Renal pelvis (tissue), 12 donors: ENCODE results near the gene MATK. TPM values are rescaled to one million over a fixed set of nuclear protein-coding genes. Genes with fewer than 3 reads are reported as not detected.

Experiments
- DNase-seq: peaks from one replicate; pipeline ENCODE4 v3.0.0-alpha.2; 2013
- long read RNA-seq, 16 experiments: transcript quantifications; one replicate each; lab custom pipeline, GENCODE V29; 2026
- polyA plus RNA-seq, 3 donors: library from polyadenylated mRNA; unstranded; fragments of 120-200 nt; gene quantifications; one replicate each; pipeline ENCODE4 v1.2.1, GENCODE V29; 2013; ENCODE audit not compliant: insufficient read length in 3 of 3

Gene MATK, protein sequence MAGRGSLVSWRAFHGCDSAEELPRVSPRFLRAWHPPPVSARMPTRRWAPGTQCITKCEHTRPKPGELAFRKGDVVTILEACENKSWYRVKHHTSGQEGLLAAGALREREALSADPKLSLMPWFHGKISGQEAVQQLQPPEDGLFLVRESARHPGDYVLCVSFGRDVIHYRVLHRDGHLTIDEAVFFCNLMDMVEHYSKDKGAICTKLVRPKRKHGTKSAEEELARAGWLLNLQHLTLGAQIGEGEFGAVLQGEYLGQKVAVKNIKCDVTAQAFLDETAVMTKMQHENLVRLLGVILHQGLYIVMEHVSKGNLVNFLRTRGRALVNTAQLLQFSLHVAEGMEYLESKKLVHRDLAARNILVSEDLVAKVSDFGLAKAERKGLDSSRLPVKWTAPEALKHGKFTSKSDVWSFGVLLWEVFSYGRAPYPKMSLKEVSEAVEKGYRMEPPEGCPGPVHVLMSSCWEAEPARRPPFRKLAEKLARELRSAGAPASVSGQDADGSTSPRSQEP
- 1 to 10 TPM; 1.6 to 2.4 (median 2.0) TPM for polyA plus RNA-seq
- long read RNA-seq, donor 1: 0 reads
- long read RNA-seq, donor 2: 0 reads
- long read RNA-seq, donor 3: 0 reads
- long read RNA-seq, donor 4, partial matches to known transcripts: 0 of 1 reads
- long read RNA-seq, donor 4, other reads (novel, unspliced or antisense): 0 of 1 reads
- long read RNA-seq, donor 5: 0 reads
- long read RNA-seq, donor 6: 0 reads
- long read RNA-seq, donor 7: 0 reads
- long read RNA-seq, donor 8, partial matches to known transcripts: 0 of 1 reads
- long read RNA-seq, donor 8, other reads (novel, unspliced or antisense): 0 of 1 reads
- long read RNA-seq, donor 9: 0 reads
- long read RNA-seq, donor 10: 0 reads
- long read RNA-seq, donor 11: 0 reads
- long read RNA-seq, donor 12: 0 reads
- long read RNA-seq, donor 13: 0 reads
- long read RNA-seq, donor 14: 0 reads
- long read RNA-seq, donor 15: 0 reads
- long read RNA-seq, donor 16: 0 reads

DNA sequence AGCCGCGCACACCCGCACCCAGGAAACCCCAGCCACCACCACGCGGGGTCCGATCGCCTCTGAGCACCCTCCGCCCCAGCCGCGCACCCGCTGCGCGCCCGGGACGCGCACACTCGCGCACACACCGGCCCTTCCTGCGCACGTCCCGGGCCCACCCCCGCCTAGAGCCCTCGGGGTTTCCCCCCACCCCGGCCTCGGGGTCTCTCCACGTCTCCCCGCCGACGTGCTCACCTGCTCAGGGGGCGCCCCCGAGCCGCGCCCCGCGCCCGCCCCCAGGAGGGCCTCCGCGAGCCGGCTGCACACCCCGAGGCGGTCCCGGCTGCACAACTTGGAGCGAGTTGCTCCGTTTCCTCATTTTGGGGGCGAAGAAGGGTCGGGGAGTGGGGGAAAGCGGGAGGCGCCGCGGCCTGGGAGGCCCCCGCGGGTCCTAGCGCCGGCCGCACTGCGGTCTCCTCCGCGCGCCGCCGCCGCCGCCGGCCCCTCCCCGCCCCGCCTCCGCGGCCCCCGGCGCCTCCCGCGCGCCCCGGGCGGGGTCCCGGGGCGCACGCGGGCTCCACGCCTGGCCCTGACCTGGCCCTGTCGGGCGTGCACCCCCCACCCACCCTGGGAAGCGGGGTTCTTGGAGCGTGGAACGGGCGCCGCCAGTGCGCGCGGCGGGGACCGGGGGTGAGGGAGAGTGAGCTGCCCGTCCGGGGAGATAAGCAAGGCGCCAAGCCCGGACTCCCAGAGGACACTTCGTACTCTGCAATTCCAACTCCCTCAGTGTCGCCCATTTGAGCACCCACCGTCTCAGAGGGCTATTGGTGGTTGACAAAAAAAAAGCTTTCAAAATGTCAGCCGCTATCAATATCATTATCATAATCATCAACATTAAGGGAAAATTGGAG, at the start of gene MATK:
TSS of gene MATK (minus strand) at position 444 of the 887 bp plus-strand sequence. CDS start 1,246 bp downstream, outside the sequence.
- DNase-seq: no peak

DNA sequence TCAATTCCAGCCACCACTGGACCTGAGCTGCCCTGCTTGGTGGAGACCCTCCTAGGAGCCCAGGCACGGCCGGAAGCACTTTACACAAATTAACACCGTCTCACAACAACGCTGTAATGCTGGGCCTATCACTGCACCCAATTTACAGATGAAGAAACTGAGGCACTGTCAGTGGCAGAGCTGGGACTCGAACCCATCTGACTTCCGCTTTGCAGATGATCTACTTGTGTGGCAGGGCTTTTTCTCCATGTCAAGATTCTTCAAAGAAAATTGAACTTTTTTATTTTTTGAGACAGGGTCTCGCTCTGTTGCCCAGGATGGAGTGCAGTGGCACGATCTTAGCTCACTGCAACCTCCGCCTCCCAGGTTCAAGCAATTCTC, 48.9 kb upstream of the MATK start:
- no peak for DNase-seq

DNA sequence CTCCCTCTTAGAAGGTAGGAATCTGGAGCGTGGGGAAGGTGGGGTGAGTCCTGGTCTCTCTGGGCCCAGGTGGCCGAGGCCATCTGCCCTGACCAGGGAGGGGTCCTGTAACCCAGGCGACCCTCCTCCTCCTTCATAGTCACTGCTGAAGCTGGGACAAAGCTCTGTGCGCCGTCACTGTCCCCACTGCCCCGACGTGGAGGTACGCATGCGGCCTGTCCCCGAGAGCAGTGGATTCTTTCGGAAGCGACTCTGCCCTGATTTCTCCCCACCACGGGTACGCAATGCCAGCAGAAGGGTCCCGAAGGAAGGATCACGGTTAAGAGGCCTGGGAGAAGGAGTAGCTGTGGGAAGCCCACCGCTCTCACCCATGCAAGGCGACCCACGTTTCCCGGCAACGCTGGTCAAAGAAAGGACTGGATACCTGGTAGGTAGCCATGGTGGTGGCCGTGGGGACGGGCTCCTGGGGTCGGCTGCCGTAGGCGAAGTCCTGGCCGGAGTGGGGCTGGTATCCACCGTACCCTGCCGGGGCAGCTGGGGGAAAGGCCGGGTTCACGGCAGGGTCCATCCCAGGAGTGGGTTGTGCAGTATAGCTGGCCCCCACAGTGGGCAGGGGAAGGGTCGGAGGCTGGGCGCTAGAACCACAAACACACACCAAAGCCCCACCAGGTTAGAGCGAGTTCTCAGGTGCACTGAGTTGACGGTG, 48.3 kb upstream of the MATK start:
- no peak for DNase-seq

GRCh38 chr19:3833578-3834348, 47.6 kb upstream of the MATK start:
- DNase-seq: no peak

DNA sequence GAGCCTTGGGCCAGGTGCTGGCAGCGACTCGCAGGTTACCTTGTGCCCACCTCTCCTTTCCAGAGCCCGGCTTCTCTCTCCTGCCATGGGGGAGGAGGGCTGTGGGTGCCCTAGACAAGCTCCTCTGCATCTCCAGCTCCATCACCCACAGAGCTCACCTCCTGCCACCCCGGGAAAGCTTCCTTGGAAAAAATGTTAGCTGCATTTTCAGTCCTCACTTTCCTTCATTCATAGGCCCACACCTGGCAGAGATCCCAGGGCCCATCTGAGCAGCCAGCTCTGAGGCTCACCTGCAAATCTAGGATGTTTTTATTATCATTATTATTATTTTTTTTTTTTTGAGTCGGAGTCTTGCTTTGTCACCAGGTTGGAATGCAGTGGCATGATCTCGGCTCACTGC, 45.8 kb upstream of the MATK start:
- DNase-seq: no peak

- no peak for DNase-seq
Measured at GRCh38 chr19:3831601-3832000, 45.4 kb upstream of the MATK start.

DNA sequence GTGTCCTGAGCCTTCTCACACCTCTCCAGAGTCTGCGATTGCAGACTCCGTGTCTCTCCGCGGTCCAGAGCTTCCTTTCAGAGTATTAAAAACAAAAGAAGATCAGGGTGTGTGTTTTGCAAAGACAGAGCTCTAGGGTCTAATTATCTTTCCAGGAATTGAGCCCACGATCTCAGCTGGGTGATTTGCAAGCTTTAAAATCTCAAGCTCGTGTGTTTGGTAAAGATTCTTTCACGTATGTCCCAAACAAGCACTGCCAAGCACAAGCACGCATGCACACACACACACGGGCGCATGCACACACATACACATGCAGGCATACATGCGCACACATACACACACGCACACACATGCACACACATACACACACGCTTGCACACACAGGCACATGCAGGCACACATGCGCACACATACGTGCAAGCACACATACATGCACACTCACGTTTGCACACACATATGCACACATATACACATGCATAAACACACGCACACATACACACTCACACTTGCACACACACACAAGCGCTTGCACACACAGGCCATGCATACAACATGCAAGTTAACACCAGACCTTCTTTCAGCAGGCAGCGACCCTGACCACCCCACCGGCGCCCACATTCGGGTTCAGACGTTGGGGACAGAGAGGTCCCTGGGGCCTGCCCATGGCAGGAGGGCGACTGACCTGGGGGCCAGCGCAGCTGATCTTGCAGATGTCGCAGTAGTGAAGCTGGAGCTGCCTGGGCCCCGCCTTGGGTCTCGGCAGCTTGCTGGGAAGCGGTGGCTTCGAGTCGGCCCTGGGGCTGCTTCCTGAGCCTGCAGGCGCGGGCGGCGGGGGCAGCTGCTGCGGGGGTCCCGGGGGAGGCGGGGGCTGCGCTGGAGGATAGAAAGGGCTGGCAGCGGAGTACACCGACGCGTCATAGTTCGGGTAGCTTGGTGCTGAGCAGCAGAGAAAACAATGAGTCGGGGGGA, 44.7 kb upstream of the MATK start:
- no peak for DNase-seq

DNA sequence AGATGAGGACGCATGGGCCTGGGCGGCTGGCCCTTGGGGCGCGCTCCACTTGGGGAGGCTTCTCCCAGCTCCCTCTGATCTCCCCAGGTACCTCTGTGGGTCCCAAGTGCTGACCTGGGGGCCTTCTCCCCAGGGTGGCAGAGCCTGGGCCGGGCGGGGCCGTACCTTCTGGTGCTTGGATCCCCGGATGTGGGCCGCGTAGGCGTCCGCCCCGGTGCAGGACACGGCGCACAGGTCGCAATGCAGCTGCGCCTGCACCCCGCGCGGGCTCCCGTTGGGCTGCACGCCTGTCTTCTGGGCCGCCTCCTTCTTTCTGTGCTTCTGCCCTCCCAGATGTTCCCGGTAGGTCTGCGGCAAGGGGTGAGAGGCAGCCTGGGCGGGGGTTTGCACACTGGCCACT, 41.1 kb upstream of the MATK start:
- DNase-seq: no peak

DNA sequence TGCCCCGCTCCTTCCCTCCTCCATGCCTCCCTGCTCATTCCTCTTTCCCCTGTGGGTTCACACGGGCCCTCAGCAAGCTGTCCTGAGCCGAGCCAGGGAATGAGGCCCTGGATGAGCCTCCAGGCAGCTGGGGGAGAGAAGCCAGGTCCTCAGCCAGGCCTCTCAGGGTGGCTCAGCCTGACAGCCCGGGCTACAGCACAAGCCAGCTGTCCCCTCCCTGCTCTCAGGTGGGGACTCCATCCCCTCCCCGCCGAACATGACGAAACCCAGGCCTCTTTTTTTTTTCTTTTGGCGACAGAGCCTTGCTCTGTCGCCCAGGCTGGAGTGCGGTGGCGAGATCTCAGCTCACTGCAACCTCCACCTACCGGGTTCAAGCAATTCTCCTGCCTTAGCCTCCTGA, 40.0 kb upstream of the MATK start:
- DNase-seq: no peak

- DNase-seq: no peak
Measured at GRCh38 chr19:3825286-3825956, 39.2 kb upstream of the MATK start.

DNA sequence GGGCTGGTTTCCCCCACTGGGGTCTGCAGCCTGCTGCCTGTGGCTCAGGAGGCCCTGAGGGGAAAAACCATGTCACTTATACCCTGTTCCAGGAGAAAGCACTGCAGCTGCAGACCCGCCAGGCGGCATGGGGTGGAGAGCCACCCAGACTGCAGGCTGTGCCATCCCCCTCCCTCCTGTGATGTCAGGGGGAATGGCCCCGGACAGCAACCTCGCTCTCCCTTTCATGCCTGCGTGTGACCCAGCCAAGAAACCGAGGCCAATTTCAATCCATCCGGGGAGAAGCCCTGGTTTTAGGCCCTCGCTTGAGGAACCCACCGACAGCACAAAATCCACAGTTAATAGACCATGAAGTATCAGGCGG, 37.2 kb upstream of the MATK start:
- no peak for DNase-seq

GRCh38 chr19:3822683-3823349, 36.6 kb upstream of the MATK start:
- DNase-seq: no peak

- no peak for DNase-seq
Measured at GRCh38 chr19:3821857-3822364, 35.7 kb upstream of the MATK start.

DNA sequence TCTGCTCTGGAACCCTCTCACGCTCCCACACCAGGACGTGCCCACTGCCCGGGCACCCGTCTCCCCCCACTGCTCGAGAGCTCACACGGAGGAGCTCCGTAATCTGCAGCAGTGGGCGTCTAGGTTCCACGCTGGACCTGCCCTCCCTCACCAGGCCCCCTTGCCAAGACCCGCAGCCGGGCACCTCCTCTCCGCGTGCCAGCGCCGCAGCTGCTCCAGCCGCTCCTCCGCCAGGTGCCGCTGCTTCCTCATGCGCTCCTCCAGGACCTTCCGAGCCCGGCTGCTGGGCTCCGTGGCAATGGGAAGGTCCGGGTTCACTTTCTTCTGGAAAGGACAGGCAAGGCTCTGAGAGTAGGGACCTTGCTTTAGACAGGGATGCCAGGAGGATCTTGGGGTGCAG, 35.0 kb upstream of the MATK start:
- DNase-seq: no peak

- DNase-seq: no peak
Measured at GRCh38 chr19:3819989-3820388, 33.8 kb upstream of the MATK start.

DNA sequence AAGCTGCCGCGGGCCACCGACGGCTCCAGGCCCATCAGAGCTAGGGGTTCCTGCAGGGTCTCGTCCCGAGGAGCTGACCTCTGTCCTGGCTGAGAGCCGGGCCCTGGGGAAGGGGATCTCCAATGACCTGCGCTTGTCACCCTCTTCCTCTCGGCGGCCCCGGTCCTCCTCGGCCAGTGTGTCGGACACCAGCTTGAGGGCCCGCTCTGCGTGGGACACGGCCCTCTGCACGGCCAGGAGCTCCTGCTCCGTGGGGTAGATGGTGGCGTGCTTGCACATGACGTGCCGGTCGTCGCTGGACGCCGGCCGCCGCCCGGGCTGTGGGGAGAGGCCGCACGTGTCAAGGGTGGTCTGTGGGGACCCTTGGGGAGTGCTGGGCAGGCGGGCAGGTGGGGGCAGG, 32.7 kb upstream of the MATK start:
- no peak for DNase-seq

GRCh38 chr19:3818466-3818865, 32.3 kb upstream of the MATK start:
- no peak for DNase-seq

GRCh38 chr19:3817761-3818160, 31.6 kb upstream of the MATK start:
- DNase-seq: no peak
